OCI-M2 (cell line): Measurements from ENCODE around the gene ALX4.

ENCODE experiments used
- DNase-seq: peaks from one replicate; lab custom pipeline; 2025; ENCODE audit not compliant: unreplicated experiment; lab: John Stamatoyannopoulos, UW

Gene ALX4

DNA sequence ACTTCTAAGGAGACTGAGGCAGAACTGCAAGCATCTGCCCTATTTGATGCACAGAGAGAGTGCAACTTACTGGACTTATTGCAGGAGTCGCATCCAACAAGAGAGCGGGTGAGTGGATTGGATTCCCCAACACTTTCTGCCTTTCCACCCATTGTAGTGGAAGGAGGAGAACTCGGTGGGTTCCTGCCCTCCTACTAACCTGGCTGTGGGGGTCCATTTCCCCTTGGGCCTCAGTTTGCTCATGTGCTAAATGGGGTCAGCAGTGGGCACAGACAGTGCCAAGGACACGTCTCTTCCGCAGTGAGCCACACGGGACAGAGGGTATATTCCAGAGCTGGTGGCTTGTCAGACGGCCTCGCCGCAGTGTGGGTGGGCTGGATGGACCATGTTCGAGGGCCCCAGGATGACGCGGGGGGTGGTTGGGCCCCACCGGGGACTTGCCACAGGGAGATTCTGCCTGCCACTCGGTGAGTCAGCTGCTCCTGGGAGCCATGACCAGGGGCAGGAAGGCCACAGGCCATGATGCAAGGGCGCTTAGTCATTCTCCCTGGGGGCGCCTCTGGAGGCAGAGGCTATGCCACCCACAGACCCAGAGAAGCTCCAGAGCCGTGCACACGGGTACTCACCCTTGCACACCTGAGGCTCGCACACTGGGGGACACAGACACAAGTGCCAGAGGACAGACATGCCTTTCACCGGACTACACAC lies 8.2 kb downstream of the ALX4 start:
- no peak for DNase-seq

DNA sequence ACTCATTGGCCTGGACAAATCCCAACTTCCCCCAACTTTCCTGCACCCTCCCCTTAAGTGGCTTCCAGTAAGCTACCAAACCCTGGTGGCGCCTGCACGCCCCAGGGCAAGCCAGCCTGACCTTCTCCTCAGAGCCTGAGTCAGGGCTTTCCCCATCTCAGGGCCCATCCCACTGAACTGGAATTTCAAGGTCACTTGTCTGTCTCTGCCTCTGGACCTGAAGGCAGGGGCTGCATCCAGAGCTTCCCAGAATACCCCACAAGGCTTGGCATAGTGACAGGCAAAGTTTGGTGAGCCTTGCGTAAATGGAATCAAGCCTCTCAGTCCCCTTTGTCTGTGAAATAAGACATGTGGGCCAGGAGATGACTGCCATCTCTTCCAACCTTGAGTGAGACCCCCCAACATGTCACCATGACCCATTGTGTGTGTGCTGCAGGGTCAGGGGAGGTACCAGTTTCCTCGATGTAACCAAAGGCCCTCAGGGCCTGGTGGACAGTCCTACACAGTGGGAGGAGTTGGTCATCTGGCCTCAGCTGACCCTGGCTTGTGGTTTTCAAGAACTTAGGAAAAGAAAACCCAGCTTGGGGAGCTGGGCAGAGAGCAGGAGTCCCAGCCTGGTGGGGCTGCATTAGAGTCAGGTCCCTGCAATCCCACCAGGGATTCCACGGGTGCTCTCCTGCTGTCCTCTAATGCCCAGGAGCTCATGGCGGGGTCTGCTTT lies 8.9 kb downstream of the ALX4 start:
- DNase-seq = no peak

DNA sequence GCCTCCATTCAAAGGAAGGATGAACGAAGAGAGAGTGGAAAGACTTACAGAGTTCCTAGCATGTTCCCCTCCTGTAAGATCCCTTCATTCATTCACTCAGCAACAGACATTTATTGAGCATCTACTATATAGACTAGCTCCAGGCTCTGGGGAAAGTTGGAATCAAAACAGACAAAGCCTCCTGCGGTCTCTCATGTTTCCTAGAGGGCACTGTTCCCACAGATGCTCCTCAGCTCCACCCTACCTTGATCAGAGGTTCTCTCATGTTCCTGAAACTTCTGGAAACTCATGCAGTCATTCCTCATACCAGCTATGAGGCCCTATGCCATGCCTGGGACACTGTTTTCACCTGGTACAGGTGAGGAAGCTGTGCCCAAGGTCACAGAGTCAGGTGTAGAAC lies 11.1 kb downstream of the ALX4 start:
- DNase-seq = no peak

DNA sequence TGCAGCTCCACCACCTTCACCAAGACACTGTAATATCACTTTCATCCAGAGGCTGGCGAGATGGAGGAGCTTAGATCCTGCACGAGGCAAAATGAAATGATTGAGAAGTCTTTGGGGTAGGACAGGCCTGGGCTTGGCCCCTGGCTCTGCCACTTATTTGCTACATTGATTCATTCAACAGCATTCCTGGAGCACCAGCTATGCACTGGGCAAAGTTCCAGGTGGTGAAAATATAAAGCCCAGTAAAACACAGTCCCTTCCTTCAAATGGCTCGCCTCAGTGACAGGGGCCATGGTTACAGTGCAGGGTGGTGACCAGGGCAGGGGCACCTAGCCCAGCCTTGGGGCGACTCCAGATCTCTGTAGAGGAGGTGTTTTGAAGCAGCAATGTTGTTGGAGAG lies 19.7 kb downstream of the ALX4 start:
- DNase-seq = no peak

DNA sequence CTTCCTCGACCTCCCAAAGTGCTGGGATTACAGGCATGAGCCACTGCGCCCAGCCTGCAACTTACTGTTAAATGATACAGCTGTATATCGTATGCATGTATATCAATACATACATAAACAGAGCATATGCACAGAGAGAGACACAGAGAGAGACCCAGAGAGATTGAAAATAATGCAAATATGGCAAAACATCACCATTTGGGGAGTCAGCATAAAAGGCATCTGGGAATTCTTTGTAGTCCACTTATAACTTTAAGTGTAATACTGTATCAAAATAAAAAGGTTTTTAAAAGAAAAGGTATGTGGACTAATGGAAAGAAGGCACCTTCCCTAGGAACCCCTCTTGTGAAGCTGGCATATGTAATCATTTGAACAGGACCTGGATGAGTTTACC lies 21.8 kb downstream of the ALX4 start:
- DNase-seq = no peak

DNA sequence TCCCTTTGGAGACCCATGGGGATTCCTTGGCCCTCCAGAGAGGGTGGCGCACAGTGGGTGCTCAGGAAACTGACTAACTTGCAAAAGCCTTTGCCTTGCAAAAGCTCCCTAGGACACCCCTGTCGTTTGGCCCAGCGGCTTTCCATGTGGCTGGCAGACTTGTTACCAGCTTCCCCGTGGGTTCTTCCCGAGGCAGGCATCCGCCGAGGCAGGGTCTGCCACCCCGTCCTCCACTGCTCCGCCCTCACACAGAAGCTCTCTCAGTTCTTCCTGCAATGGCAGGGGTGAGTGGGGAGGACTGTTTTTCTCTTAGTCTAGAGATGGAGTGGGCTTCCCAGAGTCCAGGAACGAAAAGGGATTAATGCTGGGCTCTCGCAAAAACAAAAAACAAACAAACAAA lies 23.0 kb downstream of the ALX4 start:
- no peak for DNase-seq

DNA sequence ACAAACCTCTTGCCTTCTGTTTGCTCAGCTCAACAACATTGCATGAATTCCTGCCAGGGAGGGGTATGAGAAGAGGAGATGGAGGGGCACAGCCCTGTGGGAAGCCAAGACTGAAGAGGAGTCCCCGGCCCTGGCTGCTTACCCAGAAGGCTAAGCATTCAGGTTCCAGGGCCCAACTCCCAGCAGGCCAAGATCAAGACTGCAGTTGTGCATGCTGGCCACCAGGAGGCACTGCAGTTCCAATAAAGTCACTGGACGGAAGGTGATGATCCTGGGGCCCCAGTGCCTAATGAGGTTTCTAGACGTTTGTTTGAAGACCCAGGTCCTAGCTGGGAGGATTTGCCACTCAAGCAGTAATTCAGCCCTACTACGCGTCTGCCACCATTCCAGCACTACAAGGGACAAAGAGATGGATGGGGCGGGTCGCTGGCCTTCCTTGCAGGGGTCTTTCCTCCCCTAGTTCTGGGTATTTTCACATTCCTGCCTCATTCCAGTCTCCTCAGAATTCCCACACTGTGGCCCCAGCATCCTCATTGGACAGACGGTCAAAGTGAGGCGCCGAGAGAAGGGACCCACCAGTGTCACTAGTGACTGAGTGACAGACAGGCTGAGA lies 23.6 kb downstream of the ALX4 start:
- no peak for DNase-seq

DNA sequence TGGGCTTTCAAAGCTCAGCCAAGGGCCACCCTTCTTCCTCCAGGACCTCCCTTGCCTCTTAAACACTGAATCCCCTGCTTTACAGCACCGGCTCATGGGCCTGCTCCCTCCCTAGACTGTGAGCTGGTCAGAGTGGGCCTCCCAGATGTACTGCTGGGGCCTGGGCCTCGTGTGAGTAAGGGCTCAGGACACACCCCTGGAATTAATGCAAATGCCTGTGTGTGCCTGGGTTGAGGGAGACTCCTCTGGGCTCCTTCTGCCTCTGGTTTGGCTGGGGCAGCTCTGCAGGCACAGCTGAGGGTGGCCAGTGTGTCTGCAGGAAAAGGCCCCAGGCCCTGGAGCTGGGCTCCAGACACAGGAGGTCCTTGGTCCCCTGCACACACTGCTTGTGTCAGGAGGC lies 24.2 kb downstream of the ALX4 start:
- DNase-seq = no peak

DNA sequence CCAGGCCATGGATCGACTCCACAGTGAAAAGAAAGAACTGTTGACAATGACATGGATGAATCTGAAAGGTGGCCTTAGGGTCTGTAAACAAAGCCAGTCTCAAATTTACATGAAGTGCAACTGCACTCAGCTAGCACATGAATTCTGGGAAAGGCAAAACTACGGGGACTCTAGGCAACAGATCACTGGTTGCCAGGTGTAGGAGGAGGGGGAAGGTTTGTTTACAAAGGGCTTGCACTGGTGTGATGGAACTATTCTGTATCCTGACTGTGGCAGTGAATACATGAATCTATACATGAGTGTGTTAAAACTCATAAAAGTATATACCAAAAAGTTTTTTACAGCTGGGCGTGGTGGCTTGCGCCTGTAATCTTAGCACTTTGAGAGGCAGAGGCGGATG lies 27.3 kb downstream of the ALX4 start:
- DNase-seq = no peak

DNA sequence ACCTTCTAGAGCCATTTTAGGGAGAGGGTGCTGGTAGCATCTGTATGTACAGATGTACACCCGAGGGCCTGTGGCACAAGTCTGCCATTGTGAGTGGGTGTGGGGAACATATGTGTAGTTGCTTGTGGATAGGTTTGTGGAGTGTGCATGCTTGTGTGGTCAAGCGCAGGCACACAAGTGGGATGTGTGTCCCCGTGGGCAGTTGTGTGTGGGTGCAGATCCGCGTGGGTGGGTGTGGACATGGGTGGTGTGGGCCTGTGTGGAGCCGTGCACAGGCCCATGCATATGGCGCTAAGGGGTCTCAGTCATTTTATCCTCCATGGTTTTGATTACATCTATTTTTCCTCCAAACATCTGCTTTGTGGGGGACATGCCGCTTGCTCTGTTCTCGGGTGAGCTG lies 28.8 kb downstream of the ALX4 start:
- no peak for DNase-seq

DNA sequence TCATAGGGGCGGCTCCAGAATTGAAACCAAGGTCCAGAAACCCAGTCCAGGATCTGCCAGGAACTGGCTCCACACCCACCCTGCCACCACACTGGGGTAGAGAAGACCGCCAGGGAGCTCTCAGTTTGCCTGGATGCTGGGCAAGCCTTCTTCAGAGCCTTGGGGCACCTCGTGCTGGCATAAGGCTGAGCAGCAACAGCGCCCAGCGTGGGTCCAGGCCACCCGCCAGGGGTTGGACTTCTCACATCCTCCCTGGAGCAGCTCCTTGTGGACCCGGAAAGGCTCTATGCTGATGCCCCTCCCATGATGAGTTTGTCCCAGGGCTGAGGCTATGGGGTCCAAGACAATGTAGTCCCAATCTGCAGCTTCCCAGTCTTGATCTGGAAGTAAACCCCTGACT lies 29.7 kb downstream of the ALX4 start:
- no peak for DNase-seq

DNA sequence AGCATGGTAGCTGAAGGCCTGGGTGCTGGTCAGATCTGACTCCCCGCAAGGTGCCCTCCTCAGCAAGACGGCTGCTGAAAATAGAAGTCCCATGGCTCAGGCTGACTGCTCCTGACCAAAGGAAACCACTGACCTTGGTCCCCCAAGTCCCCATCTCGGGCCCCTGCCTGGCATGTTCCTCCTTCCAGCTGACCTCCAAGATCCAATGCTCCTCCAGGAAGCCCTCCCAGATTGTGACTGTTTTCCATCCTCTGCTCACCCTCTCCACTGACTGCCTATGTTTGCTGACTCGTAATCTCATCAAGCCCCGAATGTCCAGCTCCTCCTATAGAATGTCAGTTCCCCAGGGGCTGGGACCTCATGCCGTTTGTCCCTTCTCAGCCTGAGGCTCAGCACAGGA lies 30.5 kb downstream of the ALX4 start:
- DNase-seq = no peak

DNA sequence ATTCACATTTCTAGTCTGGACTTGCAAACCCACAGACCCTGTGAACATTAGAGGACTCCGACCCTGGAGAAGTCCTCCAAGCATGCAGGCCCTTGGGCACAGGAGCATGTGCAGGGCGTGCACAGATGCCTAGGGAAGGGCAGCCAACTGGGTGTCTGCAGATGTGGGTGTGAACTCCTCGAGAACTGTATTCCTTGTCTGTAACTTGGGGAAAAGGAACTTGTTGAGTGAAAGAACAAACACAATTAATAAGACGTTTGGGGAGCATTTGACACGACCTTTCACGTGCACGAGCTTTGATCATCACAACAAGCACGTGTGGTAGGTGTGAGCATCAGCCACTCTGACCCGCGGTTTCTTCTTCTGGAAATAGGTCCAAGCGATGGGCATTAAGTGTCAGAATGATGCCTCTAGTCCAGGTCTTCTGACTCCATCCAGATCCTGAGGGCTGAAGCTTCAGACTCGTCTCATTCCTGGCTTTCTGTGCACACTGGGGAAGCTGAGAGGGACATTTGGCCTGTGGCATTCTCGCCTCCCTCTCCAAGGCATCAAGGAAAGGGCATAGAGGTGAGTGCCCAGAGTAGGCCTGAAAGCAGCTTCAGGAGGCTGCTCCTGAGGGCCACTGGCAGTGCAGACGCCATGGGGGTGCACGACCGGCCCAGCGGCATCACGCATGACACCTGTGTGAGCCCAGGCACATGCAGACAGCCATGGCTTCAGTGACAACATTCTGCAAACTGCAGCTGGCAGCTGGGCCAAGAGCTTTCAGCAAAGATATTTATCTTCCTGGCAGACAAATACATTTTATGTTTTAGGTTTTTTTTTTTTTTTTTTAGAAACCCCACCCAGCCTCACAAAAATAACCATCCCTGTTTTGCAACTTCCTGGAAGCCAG lies 32.5 kb downstream of the ALX4 start:
- DNase-seq = no peak

DNA sequence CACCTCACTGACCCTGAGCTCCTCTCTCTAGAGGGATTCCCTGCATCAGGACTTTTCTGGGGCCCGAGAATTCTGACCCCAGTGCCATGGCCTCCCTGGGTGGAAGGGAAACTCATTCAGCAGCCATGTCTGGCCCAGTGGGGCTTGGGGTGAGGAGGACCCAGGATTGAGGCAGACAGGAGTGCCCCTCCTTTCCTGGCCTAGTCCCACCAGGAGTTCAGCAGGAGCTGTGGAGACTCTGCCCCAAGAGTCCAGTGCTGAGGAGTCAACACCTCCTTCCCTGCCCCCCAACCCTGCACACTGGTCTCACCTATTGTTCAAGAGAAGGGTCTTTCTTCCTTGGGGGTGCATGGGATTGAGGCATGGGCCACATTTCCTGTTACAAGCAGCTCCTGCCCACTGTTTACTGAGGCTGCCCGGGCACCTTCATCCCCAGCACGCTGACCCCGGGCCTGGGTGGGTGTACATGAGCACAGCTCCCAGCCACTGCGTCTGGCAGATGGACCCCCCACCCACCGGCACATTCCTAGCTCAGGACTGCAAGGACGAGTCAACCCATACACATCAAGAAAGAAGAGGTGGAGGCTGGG lies 33.9 kb downstream of the ALX4 start:
- DNase-seq = no peak

DNA sequence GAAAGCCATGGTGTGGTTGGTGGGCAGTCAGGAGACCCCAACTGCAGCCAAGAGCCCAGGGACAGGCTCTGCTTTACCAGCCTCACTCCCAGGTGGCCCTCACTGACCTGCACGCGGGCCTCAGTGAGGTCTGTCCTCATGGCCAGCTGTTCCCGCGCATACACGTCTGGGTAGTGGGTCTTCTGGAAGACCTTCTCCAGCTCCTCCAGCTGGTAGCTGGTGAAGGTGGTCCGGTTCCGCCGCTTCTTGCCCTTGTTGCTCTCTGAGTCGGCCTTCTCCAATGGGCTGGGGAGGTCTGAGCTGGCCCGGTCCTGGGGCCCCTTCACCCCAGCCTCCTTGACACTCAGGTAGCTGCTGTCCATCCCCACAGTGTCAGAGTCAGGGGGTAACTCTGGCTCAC lies 34.7 kb downstream of the ALX4 start:
- DNase-seq = no peak

DNA sequence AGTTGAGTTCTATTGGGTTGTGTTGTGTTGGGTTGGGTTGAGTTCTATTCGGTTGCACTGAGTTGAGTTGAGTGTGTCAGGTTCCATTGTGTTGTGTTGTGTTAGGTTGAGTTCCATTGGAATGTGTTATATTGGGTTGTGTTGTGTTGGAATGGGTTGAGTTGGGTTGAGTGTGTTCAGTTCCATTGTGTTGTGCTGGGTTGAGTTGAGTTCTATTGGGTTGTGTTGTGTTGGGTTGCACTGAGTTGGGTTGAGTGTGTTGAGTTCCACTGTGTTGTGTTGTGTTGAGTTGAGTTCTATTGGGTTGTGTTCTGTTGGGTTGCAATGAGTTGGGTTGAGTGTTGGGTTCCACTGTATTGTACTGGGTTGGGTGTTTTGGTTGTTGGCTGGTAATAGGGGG lies 35.5 kb downstream of the ALX4 start:
- no peak for DNase-seq

DNA sequence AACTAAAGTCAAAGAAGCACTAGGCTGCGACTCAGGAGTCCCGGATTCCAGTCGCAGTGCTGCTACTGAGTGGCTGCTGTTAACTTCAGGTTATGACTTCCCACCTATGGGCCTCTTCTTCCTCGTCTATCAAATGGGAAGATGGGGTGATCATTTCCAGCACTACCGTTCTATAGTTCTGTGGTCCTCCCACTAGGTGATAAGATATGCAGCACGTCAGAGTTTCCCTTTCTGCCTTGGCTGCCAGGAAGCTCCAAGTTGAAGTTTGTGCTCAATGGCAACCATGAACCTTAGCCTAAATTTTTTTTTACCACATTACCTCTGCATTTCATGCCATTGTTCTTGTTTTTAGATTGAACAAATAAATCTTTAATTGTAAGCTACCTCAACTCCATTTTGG lies 38.7 kb downstream of the ALX4 start:
- no peak for DNase-seq

DNA sequence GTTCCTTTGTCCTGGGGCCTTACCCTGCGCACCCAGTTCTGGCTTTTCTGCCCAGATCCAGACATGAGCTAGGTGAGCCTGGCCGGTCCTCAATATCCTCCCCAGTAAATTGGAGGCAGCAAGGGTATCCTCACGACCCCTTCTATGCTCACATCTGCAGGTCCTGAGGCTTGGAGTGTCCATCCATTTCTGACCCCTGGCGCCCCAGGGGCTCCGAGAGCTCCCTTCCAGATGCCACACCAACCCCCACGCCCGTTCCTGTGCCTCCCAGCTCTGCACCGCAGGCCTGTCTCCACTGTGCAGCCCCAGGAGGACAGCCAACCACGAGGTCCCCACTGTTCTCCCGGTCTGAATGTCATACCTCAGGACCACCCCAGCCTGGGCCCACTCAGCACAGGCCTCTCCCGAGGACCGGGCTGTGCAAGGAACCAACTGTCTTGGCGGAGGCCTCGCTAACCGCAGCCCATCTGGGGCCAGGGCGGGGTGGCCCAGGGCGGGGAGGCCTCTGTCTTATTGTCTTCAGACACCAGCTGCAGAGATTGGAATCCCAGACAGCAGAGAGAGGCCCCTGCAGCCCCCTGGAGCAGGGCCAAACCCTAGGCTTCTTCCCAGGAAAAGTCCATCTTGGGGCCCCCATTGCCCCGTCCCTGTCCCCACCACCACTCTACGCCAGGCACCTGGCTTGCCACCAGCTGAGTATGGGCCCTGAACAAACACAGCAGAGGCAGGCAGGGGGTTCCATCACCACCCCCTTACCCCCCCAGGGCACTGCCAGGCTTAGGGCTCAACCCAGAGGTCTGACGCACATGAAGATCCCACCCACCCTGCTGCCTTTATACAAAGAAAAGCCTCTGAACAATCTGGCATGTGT lies 39.3 kb downstream of the ALX4 start:
- no peak for DNase-seq

DNA sequence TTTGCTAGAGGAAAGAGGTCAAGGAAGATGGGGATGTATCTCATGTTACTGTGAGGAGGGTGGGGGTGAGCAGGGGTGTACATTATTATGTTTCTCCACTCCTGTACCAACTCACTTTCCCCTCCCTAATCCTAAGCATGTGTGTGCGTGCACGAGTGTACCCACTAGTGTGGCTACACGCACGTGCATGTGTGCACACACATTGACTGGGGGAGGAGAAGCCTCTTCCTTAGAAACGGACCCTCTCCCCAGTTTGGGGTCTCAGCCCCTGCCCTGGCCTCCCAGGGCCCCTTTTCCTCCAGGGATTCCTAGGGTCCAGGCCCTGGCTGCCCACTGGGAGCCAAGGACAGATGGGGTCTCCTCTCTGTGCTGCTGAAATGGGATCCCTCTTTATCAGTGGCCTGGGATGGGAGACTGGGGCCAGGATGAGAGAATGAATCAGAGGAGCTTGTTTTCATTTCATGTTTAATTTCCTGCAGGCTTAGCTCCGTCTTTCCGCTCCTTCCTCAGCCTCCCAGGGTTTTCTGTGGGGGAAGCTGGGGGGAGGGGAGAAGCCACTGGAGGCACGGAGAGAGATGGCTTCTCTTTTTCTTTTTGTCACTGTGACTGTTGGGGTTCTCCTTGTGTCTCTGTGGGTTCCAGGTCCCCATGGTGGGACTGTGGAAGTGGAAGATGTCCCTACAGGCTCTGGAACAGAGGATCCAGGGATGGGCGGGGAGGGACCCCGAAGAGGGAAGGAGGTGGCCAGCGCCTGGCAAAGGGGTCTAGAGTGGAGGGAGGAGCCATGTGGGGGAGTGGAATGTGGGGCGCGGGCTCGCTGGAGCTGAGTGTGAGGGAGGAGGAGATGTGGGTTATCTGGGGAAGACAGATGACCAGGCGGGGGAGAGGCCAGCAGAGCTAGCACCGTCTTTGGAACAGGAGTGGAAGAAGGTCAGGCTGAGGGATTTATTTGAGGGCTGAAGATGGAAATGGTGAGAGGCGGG lies 40.3 kb downstream of the ALX4 start:
- DNase-seq = no peak
